Measurements from ENCODE around the gene TASOR. TPM values are rescaled to one million over a fixed set of nuclear protein-coding genes. Genes with fewer than 3 reads are reported as not detected.

TASOR gene
- total and polyA plus RNA-seq, 12 donors = 9.2 to 31.8 (median 20.7) TPM

DNA sequence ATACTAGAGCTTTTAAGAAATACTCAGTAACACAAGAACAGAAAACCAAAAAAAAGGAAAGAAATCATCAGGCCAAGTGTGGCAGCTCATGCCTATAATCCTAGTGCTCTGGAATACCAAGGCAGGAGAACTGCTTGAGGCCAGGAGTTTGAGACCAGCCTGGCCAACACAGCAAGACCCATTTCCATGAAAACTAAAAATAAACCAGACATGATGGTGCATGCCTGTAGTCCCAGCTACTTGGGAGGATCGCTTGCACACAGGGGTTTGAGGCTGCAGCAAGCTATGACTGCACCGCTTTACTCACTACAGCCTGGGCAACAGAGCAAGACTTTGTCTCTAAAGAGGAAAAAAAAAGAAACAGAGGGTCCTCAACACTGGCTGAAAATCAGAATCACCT is 18.2 kb downstream of the TASOR start:
- no peak for DNase-seq
- no peak overlapping the region for H3K27ac ChIP-seq
- H3K36me3 ChIP-seq = peaks cover 0 to 100% (median 63%) of the 10 kb centered on the region in 9 donors
- H3K27me3 ChIP-seq = no peaks in the 10 kb centered on the region
- H3K4me1 ChIP-seq = peaks cover 0 to 5% (median 0%) of the 10 kb centered on the region in 9 donors
- intact Hi-C loops (cut with DNase I) = no loop called here
- H3K9me3 ChIP-seq = no peaks in the 10 kb centered on the region
- 98% methylated on average over 2 of the region's 2 CpGs for WGBS, 2 donors
- H3K4me3 ChIP-seq = no peak overlapping the region
- ATAC-seq = no peak
- TF ChIP-seq, protein P1, sequence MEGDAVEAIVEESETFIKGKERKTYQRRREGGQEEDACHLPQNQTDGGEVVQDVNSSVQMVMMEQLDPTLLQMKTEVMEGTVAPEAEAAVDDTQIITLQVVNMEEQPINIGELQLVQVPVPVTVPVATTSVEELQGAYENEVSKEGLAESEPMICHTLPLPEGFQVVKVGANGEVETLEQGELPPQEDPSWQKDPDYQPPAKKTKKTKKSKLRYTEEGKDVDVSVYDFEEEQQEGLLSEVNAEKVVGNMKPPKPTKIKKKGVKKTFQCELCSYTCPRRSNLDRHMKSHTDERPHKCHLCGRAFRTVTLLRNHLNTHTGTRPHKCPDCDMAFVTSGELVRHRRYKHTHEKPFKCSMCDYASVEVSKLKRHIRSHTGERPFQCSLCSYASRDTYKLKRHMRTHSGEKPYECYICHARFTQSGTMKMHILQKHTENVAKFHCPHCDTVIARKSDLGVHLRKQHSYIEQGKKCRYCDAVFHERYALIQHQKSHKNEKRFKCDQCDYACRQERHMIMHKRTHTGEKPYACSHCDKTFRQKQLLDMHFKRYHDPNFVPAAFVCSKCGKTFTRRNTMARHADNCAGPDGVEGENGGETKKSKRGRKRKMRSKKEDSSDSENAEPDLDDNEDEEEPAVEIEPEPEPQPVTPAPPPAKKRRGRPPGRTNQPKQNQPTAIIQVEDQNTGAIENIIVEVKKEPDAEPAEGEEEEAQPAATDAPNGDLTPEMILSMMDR (IDR thresholded peaks at IDR 0.05) = no peak

DNA sequence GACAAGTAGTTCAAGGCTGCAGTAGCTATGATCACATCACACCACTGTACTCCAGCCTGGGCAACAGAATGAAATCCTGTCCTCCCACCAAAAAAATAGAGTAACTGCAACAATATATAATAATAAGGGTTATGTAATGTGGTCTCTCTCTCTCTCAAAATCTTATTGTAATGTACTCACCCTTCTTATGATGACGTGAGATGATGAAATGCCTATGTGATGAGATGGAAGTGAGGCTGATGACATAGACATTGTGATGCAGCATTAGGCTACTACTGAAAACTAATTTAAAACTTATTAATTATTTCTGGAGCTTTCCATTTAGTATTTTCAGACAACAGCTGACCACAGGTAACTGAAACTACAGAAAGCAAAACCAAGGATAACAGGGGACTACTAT is 27.4 kb downstream of the TASOR start:
- 84 to 98% methylated on average over 1 of the region's 1 CpG for WGBS, 2 donors
- intact Hi-C loops (cut with DNase I) = loop anchor here in 1 of 10 donors (5.0 kb wide), 1 partner anchor 1112 kb away; no protein-coding TSS in a partner anchor
- Histone ChIP-seq H3K27me3 (no peaks in the 10 kb centered on the region), H3K9me3 (peaks cover 0 to 16% (median 0%) of the 10 kb centered on the region in 11 donors), H3K4me3 (no peak overlapping the region), H3K27ac (no peak overlapping the region), H3K36me3 (peaks cover 0 to 99% (median 51%) of the 10 kb centered on the region in 9 donors), H3K4me1 (peaks cover 0 to 5% (median 0%) of the 10 kb centered on the region in 9 donors)
- ATAC-seq (no peak), DNase-seq (no peak)
- TF ChIP-seq, protein P1 (IDR thresholded peaks at IDR 0.05) = no peak

DNA sequence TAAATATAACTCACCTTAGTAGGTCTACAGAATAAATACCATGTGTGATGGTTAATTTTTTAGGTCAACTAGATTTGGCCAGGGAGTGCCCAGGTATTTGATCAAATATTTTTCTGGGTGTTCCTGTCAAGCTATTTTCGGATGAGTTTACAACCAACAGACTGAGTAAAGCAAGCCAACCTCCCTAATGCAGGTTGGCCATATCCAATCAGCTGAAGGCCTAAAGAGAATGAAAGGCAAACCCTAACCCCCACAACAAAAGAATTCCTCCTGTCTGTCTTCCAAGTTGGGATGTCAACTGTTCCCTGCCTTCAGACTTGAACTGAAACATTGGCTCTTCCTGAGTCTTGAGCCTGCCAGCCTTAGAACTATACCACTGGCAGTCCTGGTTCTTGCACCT is 28.6 kb downstream of the TASOR start:
- H3K27me3 ChIP-seq = no peaks in the 10 kb centered on the region
- H3K27ac ChIP-seq = no peak overlapping the region
- H3K4me3 ChIP-seq = no peak overlapping the region
- TF ChIP-seq, protein P1 (IDR thresholded peaks at IDR 0.05) = no peak
- intact Hi-C loops (cut with DNase I) = no loop called here
- DNase-seq (no peak), ATAC-seq (peak in 1 of 8 donors; percentile 35)
- 78 to 87% methylated on average over 1 of the region's 1 CpG for WGBS, 2 donors
- peaks cover 0 to 99% (median 39%) of the 10 kb centered on the region in 9 donors for H3K36me3 ChIP-seq
- H3K4me1 ChIP-seq = peaks cover 0 to 6% (median 0%) of the 10 kb centered on the region in 9 donors
- H3K9me3 ChIP-seq = peaks cover 0 to 16% (median 0%) of the 10 kb centered on the region in 11 donors

DNA sequence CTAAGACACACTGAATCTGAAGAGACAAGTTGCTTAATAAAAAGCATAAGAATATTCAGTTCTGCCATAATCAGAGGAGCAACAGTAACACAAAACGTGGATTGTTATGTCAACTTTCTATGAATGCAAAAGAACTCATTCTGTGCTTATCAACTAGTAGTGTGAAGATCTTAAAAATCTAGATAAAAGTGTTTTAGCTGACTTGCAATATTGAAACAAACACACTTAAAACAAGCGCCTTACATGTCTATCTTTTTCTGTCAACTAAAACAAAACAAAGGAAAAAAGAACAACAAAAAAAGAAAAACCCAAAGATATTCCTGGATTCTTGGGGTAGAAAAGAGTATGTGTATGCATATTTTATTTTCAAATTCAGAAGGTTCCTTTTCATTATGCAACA is 37.7 kb downstream of the TASOR start:
- intact Hi-C loops (cut with DNase I) = no loop called here
- H3K27ac ChIP-seq = no peak overlapping the region
- TF ChIP-seq, protein P1 (IDR thresholded peaks at IDR 0.05) = no peak
- H3K27me3 ChIP-seq = no peaks in the 10 kb centered on the region
- ATAC-seq = no peak
- WGBS, 2 donors = 96 to 97% methylated on average over 2 of the region's 2 CpGs
- peaks cover 0 to 100% (median 46%) of the 10 kb centered on the region in 9 donors for H3K36me3 ChIP-seq
- no peaks in the 10 kb centered on the region for H3K9me3 ChIP-seq
- no peak overlapping the region for H3K4me3 ChIP-seq
- peaks cover 0 to 17% (median 4%) of the 10 kb centered on the region in 9 donors for H3K4me1 ChIP-seq
- DNase-seq = no peak

Data from heart right ventricle (tissue), 16 donors.